EL (cell line): Measurements from ENCODE around the gene SCGN.
A peak's percentile ranks its signal among the peaks of the same experiment; 100 is the strongest.

Experiments
- DNase-seq: peaks from one replicate; pipeline ENCODE4 v3.0.0-alpha.2; 2016

The SCGN gene

GRCh38 chr6:25691894-25692293, 39.9 kb downstream of the SCGN start:
- no peak for DNase-seq

- DNase-seq, result no peak
These were observed 40.5 kb downstream of the SCGN start for GRCh38 chr6:25692472-25692871.

- DNase-seq, result peak; percentile 34
These were observed 42.4 kb downstream of the SCGN start for GRCh38 chr6:25694366-25694765.

DNA sequence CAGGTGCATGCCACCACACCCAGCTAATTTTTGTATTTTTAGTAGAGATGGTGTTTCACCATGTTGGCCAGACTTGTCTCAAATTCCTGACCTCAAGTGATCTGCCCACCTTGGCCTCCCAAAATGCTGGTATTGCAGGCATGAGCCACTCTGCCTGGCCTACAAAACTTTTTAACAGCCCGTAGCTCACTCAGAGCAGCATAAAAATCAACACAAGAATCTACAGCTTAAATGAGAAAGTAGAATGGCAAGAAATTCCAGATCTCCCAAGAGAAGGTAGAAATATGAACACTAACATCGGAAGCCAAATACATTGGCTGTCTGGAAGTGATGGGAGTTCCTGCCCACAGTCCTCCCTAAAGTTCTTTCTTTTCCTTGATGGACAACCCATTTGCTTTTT, 43.7 kb downstream of the SCGN start:
- DNase-seq, result no peak

GRCh38 chr6:25697537-25698340, 45.7 kb downstream of the SCGN start:
- DNase-seq, result peak; percentile 11

- no peak for DNase-seq
These were observed 46.6 kb downstream of the SCGN start for GRCh38 chr6:25698631-25699030.

DNA sequence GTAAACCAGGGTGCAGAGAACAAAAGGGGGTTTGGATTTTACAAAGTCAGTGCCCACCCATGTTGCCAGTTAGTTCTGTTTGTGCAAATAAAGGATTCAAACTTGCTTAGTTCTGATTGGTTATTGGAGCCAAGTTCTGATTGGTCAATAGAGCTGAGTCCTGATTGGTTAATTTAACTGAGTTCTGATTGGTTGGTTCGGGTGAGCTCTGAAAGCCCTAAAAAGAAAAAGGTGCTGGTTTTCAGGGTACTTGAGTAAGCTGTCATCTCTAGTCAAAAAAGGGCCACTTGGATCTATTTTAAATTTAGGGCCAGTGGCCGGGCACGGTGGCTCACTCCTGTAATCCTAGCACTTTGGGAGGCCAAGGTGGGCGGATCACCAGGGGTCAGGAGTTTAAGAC, 47.6 kb downstream of the SCGN start:
- DNase-seq, result no peak

- no peak for DNase-seq
These were observed 48.7 kb downstream of the SCGN start for GRCh38 chr6:25700761-25701160.

GRCh38 chr6:25701807-25702206, 49.8 kb downstream of the SCGN start:
- DNase-seq, result no peak

- no peak for DNase-seq
These were observed 51.0 kb downstream of the SCGN start for GRCh38 chr6:25703005-25703404.

DNA sequence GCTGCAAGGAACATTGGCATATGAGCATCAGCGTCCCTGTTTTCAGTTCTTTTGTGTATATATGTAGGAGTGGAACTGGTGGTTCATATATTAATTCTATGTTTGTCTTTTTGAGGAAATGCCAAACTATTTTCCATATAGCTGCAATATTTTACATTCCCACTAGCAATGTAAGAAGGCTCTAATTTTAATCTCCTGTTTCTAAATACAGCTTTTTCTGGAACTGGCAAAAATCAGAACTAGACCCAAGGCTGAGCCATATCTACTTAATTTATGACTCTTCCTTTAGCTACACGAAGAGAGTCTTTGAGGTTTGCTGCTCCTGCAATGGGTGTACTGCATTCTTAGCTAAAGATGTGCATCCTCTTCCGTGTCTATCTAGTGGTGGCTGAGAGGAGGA, 52.0 kb downstream of the SCGN start:
- no peak for DNase-seq

GRCh38 chr6:25706314-25707014, 54.4 kb downstream of the SCGN start:
- DNase-seq, result peak; percentile 25

DNA sequence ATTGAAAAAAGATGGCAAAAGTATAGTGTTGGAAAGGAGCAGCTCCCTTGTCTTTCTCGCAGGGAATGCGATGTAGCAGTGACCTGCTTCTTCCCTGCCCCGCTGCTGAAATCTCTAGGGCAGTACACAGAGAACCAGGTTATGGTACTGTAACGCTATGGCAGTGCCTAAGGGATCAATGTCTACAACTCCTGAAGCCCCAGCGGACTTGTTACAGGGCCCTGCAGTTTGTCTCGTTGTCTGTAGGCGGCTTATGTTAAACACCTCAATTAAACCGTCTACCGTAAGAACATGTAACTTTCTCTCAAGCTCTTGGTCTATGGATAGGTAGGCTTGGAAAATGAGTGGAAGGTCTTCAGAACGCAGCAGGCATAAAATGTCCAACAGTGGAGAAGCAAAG, 57.7 kb downstream of the SCGN start:
- no peak for DNase-seq

GRCh38 chr6:25710287-25710686, 58.3 kb downstream of the SCGN start:
- no peak for DNase-seq

- no peak for DNase-seq
These were observed 61.8 kb downstream of the SCGN start for GRCh38 chr6:25713824-25714223.

GRCh38 chr6:25714765-25715164, 62.8 kb downstream of the SCGN start:
- DNase-seq, result no peak

DNA sequence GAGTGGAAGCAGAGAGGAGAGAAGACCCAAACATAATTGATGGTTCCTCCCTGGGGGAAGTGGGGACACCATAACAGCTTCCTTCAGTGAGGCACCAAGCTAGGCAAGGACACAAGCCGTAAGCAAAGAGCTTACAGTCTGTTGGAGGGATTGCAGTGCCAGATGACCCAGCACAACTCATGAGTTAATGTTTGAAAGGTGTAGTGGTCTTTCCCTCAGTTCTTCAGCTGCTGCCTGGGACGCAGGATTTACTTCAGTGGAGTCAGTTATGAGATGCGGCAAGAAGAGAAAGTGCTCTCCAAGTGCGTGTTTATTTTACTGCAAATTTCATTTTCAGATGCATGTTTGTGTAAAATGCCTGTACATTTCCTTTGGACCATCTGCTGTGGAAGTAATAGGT, 63.8 kb downstream of the SCGN start:
- no peak for DNase-seq

GRCh38 chr6:25717866-25718740, 66.1 kb downstream of the SCGN start:
- peak; percentile 29 for DNase-seq

- DNase-seq, result no peak
These were observed 74.3 kb downstream of the SCGN start for GRCh38 chr6:25726122-25726911.

GRCh38 chr6:25727028-25727427, 75.0 kb downstream of the SCGN start:
- DNase-seq, result no peak

DNA sequence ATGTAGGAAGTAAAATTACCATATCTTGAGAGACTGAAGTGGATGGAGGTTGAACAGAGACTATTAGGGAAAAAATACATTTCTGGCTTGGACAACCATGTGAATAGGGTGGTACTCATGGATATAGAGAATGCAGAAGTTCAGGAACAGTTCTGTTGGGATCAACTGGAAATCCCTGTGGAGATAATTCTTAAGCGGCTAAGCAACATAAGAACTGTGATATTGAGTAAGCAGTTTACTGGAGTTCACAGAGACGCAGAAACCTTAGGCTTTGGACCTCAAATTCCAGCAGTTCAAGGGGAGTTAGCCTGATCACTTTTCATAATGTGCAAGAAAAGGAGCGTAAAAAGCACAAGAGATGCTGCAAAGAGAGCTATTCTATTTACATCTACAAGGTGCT, 78.9 kb downstream of the SCGN start:
- DNase-seq, result no peak

DNA sequence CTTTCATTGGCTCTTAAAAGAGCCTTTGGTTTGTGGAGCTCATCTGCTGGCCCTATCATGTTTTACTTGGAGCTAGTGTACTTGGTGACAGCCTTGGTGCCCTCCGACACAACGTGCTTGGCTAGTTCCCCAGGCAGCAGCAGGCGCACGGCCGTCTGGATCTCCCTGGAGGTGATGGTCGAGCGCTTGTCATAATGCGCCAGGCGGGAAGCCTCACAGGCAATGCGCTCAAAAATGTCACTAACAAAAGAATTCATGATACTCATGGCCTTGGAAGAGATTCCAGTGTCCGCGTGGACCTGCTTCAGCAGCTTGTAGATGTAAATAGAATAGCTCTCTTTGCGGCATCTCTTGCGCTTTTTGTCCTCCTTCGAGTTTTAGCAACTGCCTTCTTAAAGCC, 79.7 kb downstream of the SCGN start:
- no peak for DNase-seq
